Stimulated activated CD8-positive, alpha-beta memory T cell treated with anti-CD3 and anti-CD28 coated beads, Interleukin-15, amount 100 ng/mL, for 1 hour (primary cell): ENCODE data around the gene NOL8.

Source experiments
- DNase-seq: peaks from one replicate; pipeline ENCODE4 v3.0.0-alpha.2; 2020; ENCODE audit warnings: low read depth

Gene NOL8

GRCh38 chr9:92312887-92313623 lies 12.1 kb downstream of the NOL8 start:
- DNase-seq = no peak

- no peak for DNase-seq
These were observed 14.6 kb downstream of the NOL8 start for GRCh38 chr9:92310562-92310961.

- no peak for DNase-seq
These were observed 16.3 kb downstream of the NOL8 start for GRCh38 chr9:92308893-92309292.

GRCh38 chr9:92300936-92301335 lies 24.2 kb downstream of the NOL8 start:
- no peak for DNase-seq

- DNase-seq = no peak
These were observed 26.0 kb downstream of the NOL8 start for GRCh38 chr9:92299116-92299515.

- no peak for DNase-seq
These were observed 27.1 kb downstream of the NOL8 start for GRCh38 chr9:92298036-92298435.

- no peak for DNase-seq
These were observed 27.5 kb downstream of the NOL8 start for GRCh38 chr9:92297611-92298010.

GRCh38 chr9:92295827-92296258 lies 29.3 kb downstream of the NOL8 start:
- no peak for DNase-seq

GRCh38 chr9:92295240-92295790 lies 29.8 kb downstream of the NOL8 start:
- no peak for DNase-seq

GRCh38 chr9:92294297-92294676 lies 30.9 kb downstream of the NOL8 start:
- DNase-seq = no peak

GRCh38 chr9:92293452-92294296 lies 31.5 kb downstream of the NOL8 start, which contains the start of gene IARS1:
Gene IARS1 (minus strand): TSS chr9:92293697. CDS start chr9:92289419, 4,278 bp downstream.
- peak; percentile 99 for DNase-seq

GRCh38 chr9:92293075-92293354 lies 32.1 kb downstream of the NOL8 start:
- no peak for DNase-seq

- DNase-seq = no peak
These were observed 32.6 kb downstream of the NOL8 start for GRCh38 chr9:92292338-92293074.

GRCh38 chr9:92291577-92291976 lies 33.6 kb downstream of the NOL8 start:
- DNase-seq = no peak

- no peak for DNase-seq
These were observed 34.2 kb downstream of the NOL8 start for GRCh38 chr9:92290785-92291429.

- DNase-seq = no peak
These were observed 35.3 kb downstream of the NOL8 start for GRCh38 chr9:92289708-92290390.

- DNase-seq = no peak
These were observed 45.8 kb downstream of the NOL8 start for GRCh38 chr9:92279302-92279701.

- no peak for DNase-seq
These were observed 47.0 kb downstream of the NOL8 start for GRCh38 chr9:92278110-92278509.

- no peak for DNase-seq
These were observed 48.7 kb downstream of the NOL8 start for GRCh38 chr9:92276331-92277032.

- no peak for DNase-seq
These were observed 49.6 kb downstream of the NOL8 start for GRCh38 chr9:92275541-92275940.

GRCh38 chr9:92270511-92270910 lies 54.6 kb downstream of the NOL8 start:
- DNase-seq = no peak
